IPS-18a (cell line): ENCODE data around the gene STIP1.
A peak's percentile ranks its signal among the peaks of the same experiment; 100 is the strongest.

ENCODE experiments used
- H3K27ac ChIP-seq: one replicate; pipeline ENCODE4 v1.5.1; 2013; ENCODE audit warnings: low read length
- H3K27me3 ChIP-seq: one replicate; pipeline ENCODE4 v1.6.1; 2013; ENCODE audit warnings: mild to moderate bottlenecking, low read length; ENCODE audit not compliant: control insufficient read depth, insufficient read depth
- H3K36me3 ChIP-seq: one replicate; pipeline ENCODE4 v1.6.1; 2013; ENCODE audit warnings: low read depth, low read length; ENCODE audit not compliant: control insufficient read depth
- H3K4me1 ChIP-seq: one replicate; pipeline ENCODE4 v1.6.1; 2013; ENCODE audit warnings: low read depth, low read length; ENCODE audit not compliant: control insufficient read depth
- H3K4me3 ChIP-seq: one replicate; pipeline ENCODE4 v1.5.1; 2013; ENCODE audit warnings: low read length
- H3K9ac ChIP-seq: one replicate; pipeline ENCODE4 v1.6.1; 2013; ENCODE audit warnings: mild to moderate bottlenecking, low read length, moderate library complexity
- H3K9me3 ChIP-seq: one replicate; pipeline ENCODE4 v1.6.1; 2013; ENCODE audit warnings: low read depth, low read length; ENCODE audit not compliant: control insufficient read depth

Gene STIP1

GRCh38 chr11:64227405-64227956 is 41.5 kb downstream of the STIP1 start:
- Histone ChIP-seq H3K9me3 (no peaks in the 10 kb centered on the region), H3K36me3 (no peaks in the 10 kb centered on the region), H3K27me3 (peaks cover 9% of the 10 kb centered on the region), H3K27ac (no peak overlapping the region), H3K9ac (no peak overlapping the region), H3K4me1 (peaks cover 4% of the 10 kb centered on the region), H3K4me3 (no peak overlapping the region)

- no peak overlapping the region for H3K4me3 ChIP-seq
- H3K27me3 ChIP-seq, result peaks cover 24% of the 10 kb centered on the region
- H3K9me3 ChIP-seq, result no peaks in the 10 kb centered on the region
- H3K36me3 ChIP-seq, result no peaks in the 10 kb centered on the region
- no peak overlapping the region for H3K27ac ChIP-seq
- H3K9ac ChIP-seq, result no peak overlapping the region
- peaks cover 4% of the 10 kb centered on the region for H3K4me1 ChIP-seq
Observed at GRCh38 chr11:64229090-64229743, 43.2 kb downstream of the STIP1 start.

GRCh38 chr11:64229744-64230170 is 43.8 kb downstream of the STIP1 start:
- H3K36me3 ChIP-seq, result no peaks in the 10 kb centered on the region
- H3K4me3 ChIP-seq, result peak overlapping the region; percentile 73
- H3K9me3 ChIP-seq, result no peaks in the 10 kb centered on the region
- H3K27me3 ChIP-seq, result peaks cover 24% of the 10 kb centered on the region
- H3K9ac ChIP-seq, result no peak overlapping the region
- H3K4me1 ChIP-seq, result peaks cover 4% of the 10 kb centered on the region
- H3K27ac ChIP-seq, result no peak overlapping the region

GRCh38 chr11:64230171-64230984 is 44.4 kb downstream of the STIP1 start, which contains the start of gene DNAJC4:
Gene DNAJC4, plus strand, starts transcription at chr11:64230548. Its CDS starts 307 bp downstream, at chr11:64230855.
- Histone ChIP-seq H3K4me1 (peaks cover 4% of the 10 kb centered on the region), H3K27me3 (peaks cover 28% of the 10 kb centered on the region), H3K9me3 (no peaks in the 10 kb centered on the region), H3K9ac (peak within 1 kb of the TSS; percentile 47), H3K4me3 (peak within 1 kb of the TSS; percentile 73), H3K36me3 (no peaks in the 10 kb centered on the region), H3K27ac (no peak within 1 kb of the TSS)

- H3K4me3 ChIP-seq, result peak overlapping the region; percentile 73
- peaks cover 30% of the 10 kb centered on the region for H3K27me3 ChIP-seq
- no peaks in the 10 kb centered on the region for H3K36me3 ChIP-seq
- H3K27ac ChIP-seq, result no peak overlapping the region
- H3K9ac ChIP-seq, result peak overlapping the region; percentile 47
- no peaks in the 10 kb centered on the region for H3K9me3 ChIP-seq
- peaks cover 4% of the 10 kb centered on the region for H3K4me1 ChIP-seq
Observed at GRCh38 chr11:64230985-64231365, 45.0 kb downstream of the STIP1 start.

GRCh38 chr11:64231546-64231945 is 45.6 kb downstream of the STIP1 start:
- Histone ChIP-seq H3K27ac (no peak overlapping the region), H3K4me3 (no peak overlapping the region), H3K4me1 (peaks cover 4% of the 10 kb centered on the region), H3K27me3 (peaks cover 30% of the 10 kb centered on the region), H3K9ac (no peak overlapping the region), H3K9me3 (no peaks in the 10 kb centered on the region), H3K36me3 (no peaks in the 10 kb centered on the region)

GRCh38 chr11:64232182-64232966 is 46.4 kb downstream of the STIP1 start:
- H3K36me3 ChIP-seq, result no peaks in the 10 kb centered on the region
- H3K4me1 ChIP-seq, result peaks cover 4% of the 10 kb centered on the region
- no peaks in the 10 kb centered on the region for H3K9me3 ChIP-seq
- no peak overlapping the region for H3K9ac ChIP-seq
- H3K4me3 ChIP-seq, result no peak overlapping the region
- peaks cover 30% of the 10 kb centered on the region for H3K27me3 ChIP-seq
- H3K27ac ChIP-seq, result no peak overlapping the region

GRCh38 chr11:64232967-64233315 is 47.0 kb downstream of the STIP1 start:
- Histone ChIP-seq H3K9ac (no peak overlapping the region), H3K9me3 (no peaks in the 10 kb centered on the region), H3K4me1 (peaks cover 4% of the 10 kb centered on the region), H3K27me3 (peaks cover 30% of the 10 kb centered on the region), H3K36me3 (no peaks in the 10 kb centered on the region), H3K27ac (no peak overlapping the region), H3K4me3 (no peak overlapping the region)

- Histone ChIP-seq H3K36me3 (no peaks in the 10 kb centered on the region), H3K9ac (peak within 1 kb of the TSS; percentile 6), H3K27ac (no peak within 1 kb of the TSS), H3K27me3 (peaks cover 30% of the 10 kb centered on the region), H3K9me3 (no peaks in the 10 kb centered on the region), H3K4me3 (peak within 1 kb of the TSS; percentile 56), H3K4me1 (peaks cover 4% of the 10 kb centered on the region)
Observed at GRCh38 chr11:64233913-64234586, 48.1 kb downstream of the STIP1 start, which contains the start of gene VEGFB. Gene VEGFB, plus strand, starts transcription at chr11:64234584. Its CDS starts 250 bp downstream, at chr11:64234834.

GRCh38 chr11:64234647-64235379 is 48.8 kb downstream of the STIP1 start:
- Histone ChIP-seq H3K4me1 (peaks cover 4% of the 10 kb centered on the region), H3K36me3 (no peaks in the 10 kb centered on the region), H3K9ac (no peak overlapping the region), H3K27ac (no peak overlapping the region), H3K9me3 (no peaks in the 10 kb centered on the region), H3K4me3 (peak overlapping the region; percentile 53), H3K27me3 (peaks cover 30% of the 10 kb centered on the region)
